HT-29 (cell line): ENCODE results near the gene LINGO4. TPM values are rescaled to one million over a fixed set of nuclear protein-coding genes. Genes with fewer than 3 reads are reported as not detected.

Experiments
- small RNA-seq: library from RNA; depleted of rRNA; stranded (forward); fragments of <200 nt; gene quantifications from one replicate; pipeline ENCODE3, GENCODE V24; 2014
- total RNA-seq: library from RNA; depleted of rRNA; stranded (reverse); fragments of >200 nt; shearing (Covaris generic); gene quantifications from 2 replicates; pipeline ENCODE4 v1.2.3, GENCODE V29; 2014; rRNA removed

LINGO4 gene
- total RNA-seq, 1 experiment from 2014 or later, result not detected

Small RNA genes lying within 50 kb of the gene (small RNA-seq; reads per million reads assigned to genes)
- not detected for gene RF00019

Other genes starting within 250 kb of the LINGO4 start
- gene SNX27, start 193.4 kb downstream of the LINGO4 start, total RNA-seq, result 13.3 and 13.9 TPM in 2 replicates
- 0.08 and 0.97 TPM in 2 replicates for gene CELF3, start 88.6 kb downstream of the LINGO4 start, total RNA-seq
- not detected in 2 replicates for gene RIIAD1, start 83.9 kb downstream of the LINGO4 start, total RNA-seq
- 122 and 193 TPM in 2 replicates for gene MRPL9, start 41.9 kb downstream of the LINGO4 start, total RNA-seq
- gene TDRKH, start 14.9 kb downstream of the LINGO4 start, total RNA-seq, result 6.8 and 9.3 TPM in 2 replicates
- 0.33 and 1.1 TPM in 2 replicates for gene RORC, start 26.4 kb upstream of the LINGO4 start, total RNA-seq
- 3.5 and 5.2 TPM in 2 replicates for gene C2CD4D, start 34.4 kb upstream of the LINGO4 start, total RNA-seq
- not detected in 2 replicates for gene THEM5, start 48.3 kb upstream of the LINGO4 start, total RNA-seq
- 12.2 and 14.8 TPM in 2 replicates for gene THEM4, start 104.1 kb upstream of the LINGO4 start, total RNA-seq
- 279 and 305 TPM in 2 replicates for gene S100A10, start 188.4 kb upstream of the LINGO4 start, total RNA-seq
- 326 and 331 TPM in 2 replicates for gene S100A11, start 231.6 kb upstream of the LINGO4 start, total RNA-seq